HepG2 (cell line): Measurements from ENCODE around the gene NNAT. TPM values are rescaled to one million over a fixed set of nuclear protein-coding genes. Genes with fewer than 3 reads are reported as not detected.

ENCODE experiments used
- AGO1 ChIP-seq: fragments of 200-400 bp; formaldehyde crosslinking; IDR thresholded peaks from 2 replicates; pipeline ENCODE4 v1.6.1; 2017; ENCODE audit warnings: mild to moderate bottlenecking, low read depth, low read length, moderate library complexity; ENCODE audit not compliant: poor library complexity, severe bottlenecking
- ATF3 ChIP-seq: sonication (generic); formaldehyde crosslinking; IDR thresholded peaks from 2 replicates; pipeline ENCODE4 v1.4.0; 2020; ENCODE audit warnings: missing genetic modification reagents
- BRCA1 ChIP-seq: sonication (generic); formaldehyde crosslinking; IDR thresholded peaks from 2 replicates; pipeline ENCODE4 v1.4.0; 2020; ENCODE audit warnings: missing genetic modification reagents
- CC2D1A ChIP-seq: sonication (generic); formaldehyde crosslinking; IDR thresholded peaks from 2 replicates; pipeline ENCODE4 v1.8.1; 2023; ENCODE audit warnings: mild to moderate bottlenecking, missing genetic modification reagents
- CCDC6 ChIP-seq: sonication (generic); formaldehyde crosslinking; IDR thresholded peaks from 2 replicates; pipeline ENCODE4 v1.8.1; 2022; ENCODE audit warnings: mild to moderate bottlenecking, missing genetic modification reagents, moderate library complexity
- DDIT3 ChIP-seq: sonication (generic); formaldehyde crosslinking; IDR thresholded peaks from 2 replicates; pipeline ENCODE4 v1.4.0; 2020; ENCODE audit warnings: mild to moderate bottlenecking, missing genetic modification reagents
- FOXA1 ChIP-seq, 2 experiments: fragments of 450-650 bp in 1 of 2; sonication (generic) in 1 of 2; formaldehyde crosslinking in 1 of 2; IDR thresholded peaks; 2 replicates each; pipeline versions ENCODE4 v1.4.0 to v1.6.1; 2016 to 2020; ENCODE audit warnings: missing genetic modification reagents in 1 of 2
- FOXM1 ChIP-seq: sonication (generic); formaldehyde crosslinking; IDR thresholded peaks from 2 replicates; pipeline ENCODE4 v1.5.0; 2020; ENCODE audit warnings: missing genetic modification reagents
- GATAD1 ChIP-seq: IDR thresholded peaks from 2 replicates; pipeline ENCODE4 v1.6.1; 2016; ENCODE audit warnings: missing genetic modification reagents, missing compliant biosample characterization
- HIVEP1 ChIP-seq: sonication (generic); formaldehyde crosslinking; IDR thresholded peaks from 2 replicates; pipeline ENCODE4 v1.4.0; 2020; ENCODE audit warnings: mild to moderate bottlenecking, missing genetic modification reagents
- NFRKB ChIP-seq: fragments of 450-650 bp; IDR thresholded peaks from 2 replicates; pipeline ENCODE4 v1.6.1; 2017
- SIN3B ChIP-seq: fragments of 150-350 bp; IDR thresholded peaks from 2 replicates; pipeline ENCODE4 v1.6.1; 2014; ENCODE audit warnings: low read length
- SMARCC2 ChIP-seq: fragments of 450-650 bp; IDR thresholded peaks from 2 replicates; pipeline ENCODE4 v1.6.1; 2017; ENCODE audit warnings: antibody characterized with exemption, mild to moderate bottlenecking
- SP1 ChIP-seq, 2 experiments: fragments of 450-650 bp in 1 of 2; sonication (generic) in 1 of 2; formaldehyde crosslinking in 1 of 2; IDR thresholded peaks; 2 replicates each; pipeline versions ENCODE4 v1.4.0 to v1.6.1; 2016 to 2020; ENCODE audit warnings: missing genetic modification reagents in 1 of 2
- TCF7L2 ChIP-seq: IDR thresholded peaks from 2 replicates; pipeline ENCODE4 v1.6.1; 2011; ENCODE audit warnings: mild to moderate bottlenecking, low read depth, low read length, moderate library complexity
- THAP8 ChIP-seq: sonication (generic); formaldehyde crosslinking; IDR thresholded peaks from 2 replicates; pipeline ENCODE4 v1.5.1; 2020; ENCODE audit warnings: missing genetic modification reagents, mild to moderate bottlenecking, borderline replicate concordance
- TSC22D2 ChIP-seq: sonication (generic); formaldehyde crosslinking; IDR thresholded peaks from 2 replicates; pipeline ENCODE4 v1.5.1; 2020; ENCODE audit warnings: missing genetic modification reagents, mild to moderate bottlenecking, borderline replicate concordance
- U2AF1 ChIP-seq: fragments of 200-400 bp; formaldehyde crosslinking; optimal IDR thresholded peaks from 2 replicates; pipeline ENCODE3; 2017; ENCODE audit warnings: mild to moderate bottlenecking, low read depth, low read length
- WIZ ChIP-seq: sonication (generic); formaldehyde crosslinking; IDR thresholded peaks from 2 replicates; pipeline ENCODE4 v1.5.1; 2020; ENCODE audit warnings: mild to moderate bottlenecking, missing genetic modification reagents
- YEATS2 ChIP-seq: sonication (generic); formaldehyde crosslinking; IDR thresholded peaks from 2 replicates; pipeline ENCODE4 v1.4.0; 2020; ENCODE audit warnings: missing genetic modification reagents, borderline replicate concordance
- ZBTB38 ChIP-seq: sonication (generic); formaldehyde crosslinking; IDR thresholded peaks from 2 replicates; pipeline ENCODE4 v1.5.1; 2020; ENCODE audit warnings: mild to moderate bottlenecking, missing genetic modification reagents
- ZFAT ChIP-seq: sonication (generic); formaldehyde crosslinking; conservative IDR thresholded peaks from 2 replicates; pipeline ENCODE4 v1.8.1; 2023; ENCODE audit warnings: missing genetic modification reagents, inconsistent platforms
- ZFP37 ChIP-seq: sonication (generic); formaldehyde crosslinking; IDR thresholded peaks from 2 replicates; pipeline ENCODE4 v1.4.0; 2020; ENCODE audit warnings: missing genetic modification reagents, borderline replicate concordance
- ZFP62 ChIP-seq: sonication (generic); formaldehyde crosslinking; IDR thresholded peaks from 2 replicates; pipeline ENCODE4 v1.4.0; 2020; ENCODE audit warnings: missing genetic modification reagents
- ZNF235 ChIP-seq: sonication (generic); formaldehyde crosslinking; IDR thresholded peaks from 2 replicates; pipeline ENCODE4 v1.8.1; 2023; ENCODE audit warnings: mild to moderate bottlenecking, missing genetic modification reagents, borderline replicate concordance
- ZNF326 ChIP-seq: sonication (generic); formaldehyde crosslinking; IDR thresholded peaks from 2 replicates; pipeline ENCODE4 v1.4.0; 2020; ENCODE audit warnings: missing genetic modification reagents, borderline replicate concordance
- ZNF331 ChIP-seq: sonication (generic); formaldehyde crosslinking; IDR thresholded peaks from 2 replicates; pipeline ENCODE4 v1.4.0; 2020; ENCODE audit warnings: missing genetic modification reagents
- ZNF501 ChIP-seq: sonication (generic); formaldehyde crosslinking; IDR thresholded peaks from 2 replicates; pipeline ENCODE4 v1.5.1; 2020; ENCODE audit warnings: mild to moderate bottlenecking, moderate library complexity, missing genetic modification reagents
- ZNF563 ChIP-seq: sonication (generic); formaldehyde crosslinking; IDR thresholded peaks from 2 replicates; pipeline ENCODE4 v1.8.0; 2022; ENCODE audit warnings: mild to moderate bottlenecking, moderate library complexity, missing genetic modification reagents
- ZNF580 ChIP-seq: IDR thresholded peaks from 2 replicates; pipeline ENCODE4 v1.6.1; 2016; ENCODE audit warnings: low read depth, borderline replicate concordance
- polyA plus RNA-seq, 8 experiments: library from polyadenylated mRNA; depleted of rRNA in 3 of 8; stranded (reverse) in 7 of 8; unstranded in 1 of 8; fragments of >200 nt; fragmentation: Illumina TruSeq in 4 of 8; extraction: Trizol in 4 of 8; gene quantifications; 2 replicates each; pipeline versions ENCODE4 v1.2.1 to v1.2.3, GENCODE V29; 2011 to 2016; ENCODE audit warnings: low read depth in 4 of 8, missing spikeins in 1 of 8, mixed read lengths in 1 of 8; ENCODE audit not compliant: insufficient read depth in 1 of 8
- total RNA-seq, 5 experiments: library from RNA; depleted of rRNA; stranded (reverse); fragments of >200 nt; fragmentation: Illumina TruSeq; extraction: Trizol; gene quantifications; 2 replicates each; pipeline ENCODE4 v1.2.3, GENCODE V29; 2016; ENCODE audit warnings: low read depth in 1 of 5

The NNAT gene
- total and polyA plus RNA-seq, 2 of the 13 experiments (the other 11 are each of a cell fraction or from before 2014, with no cell fraction given): not detected

- TF ChIP-seq ATF3 (CRISPR knock-in tag): no peak
- no peak for TF ChIP-seq HIVEP1 (CRISPR knock-in tag)
- TF ChIP-seq TSC22D2: no peak
- no peak for TF ChIP-seq NFRKB
- TF ChIP-seq AGO1: no peak
- TF ChIP-seq THAP8 (CRISPR knock-in tag): no peak
- TF ChIP-seq ZNF501 (CRISPR knock-in tag): 0 out of 2 replicates have a peak, but pooled peaks have one; percentile 10
- no peak for TF ChIP-seq ZNF235
- peak; percentile 45; the same call in 1 of the 2 replicates for TF ChIP-seq GATAD1 (CRISPR knock-in tag)
- TF ChIP-seq ZFP62: no peak
- peak; percentile 35; the same call in 1 of the 2 replicates for TF ChIP-seq ZNF580
- peak; percentile 44; the same call in 1 of the 2 replicates for TF ChIP-seq ZNF331 (CRISPR knock-in tag)
- TF ChIP-seq YEATS2 (CRISPR knock-in tag): peak; percentile 27; the same call in 1 of the 2 replicates
- TF ChIP-seq ZFAT (CRISPR knock-in tag): no peak
- TF ChIP-seq SMARCC2: no peak
- TF ChIP-seq BRCA1 (CRISPR knock-in tag): 0 out of 2 replicates have a peak, but pooled peaks have one; percentile 49
- TF ChIP-seq ZFP37 (CRISPR knock-in tag): no peak
- no peak for TF ChIP-seq SP1 (IDR thresholded peaks at IDR 0.05)
- peak; percentile 22; the same call in 1 of the 2 replicates for TF ChIP-seq SP1 (CRISPR knock-in tag; IDR thresholded peaks at IDR 0.05)
- peak; percentile 49; the same call in 1 of the 2 replicates for TF ChIP-seq SIN3B
- TF ChIP-seq DDIT3 (CRISPR knock-in tag): no peak
- TF ChIP-seq CC2D1A: no peak
- TF ChIP-seq WIZ (CRISPR knock-in tag): no peak
- TF ChIP-seq ZNF563: 0 out of 2 replicates have a peak, but pooled peaks have one; percentile 38
- TF ChIP-seq U2AF1: no peak
- no peak for TF ChIP-seq FOXM1 (CRISPR knock-in tag)
- no peak for TF ChIP-seq FOXA1 (IDR thresholded peaks at IDR 0.05)
- TF ChIP-seq FOXA1 (CRISPR knock-in tag; IDR thresholded peaks at IDR 0.05): no peak
- TF ChIP-seq TCF7L2: no peak
- no peak for TF ChIP-seq CCDC6 (CRISPR knock-in tag)
- TF ChIP-seq ZNF326 (CRISPR knock-in tag): no peak
- TF ChIP-seq ZBTB38: no peak
Measured at GRCh38 chr20:37534401-37535157, 13.5 kb downstream of the NNAT start (continued).
